ENCODE measurements around the gene SGO1.

Gene SGO1

DNA sequence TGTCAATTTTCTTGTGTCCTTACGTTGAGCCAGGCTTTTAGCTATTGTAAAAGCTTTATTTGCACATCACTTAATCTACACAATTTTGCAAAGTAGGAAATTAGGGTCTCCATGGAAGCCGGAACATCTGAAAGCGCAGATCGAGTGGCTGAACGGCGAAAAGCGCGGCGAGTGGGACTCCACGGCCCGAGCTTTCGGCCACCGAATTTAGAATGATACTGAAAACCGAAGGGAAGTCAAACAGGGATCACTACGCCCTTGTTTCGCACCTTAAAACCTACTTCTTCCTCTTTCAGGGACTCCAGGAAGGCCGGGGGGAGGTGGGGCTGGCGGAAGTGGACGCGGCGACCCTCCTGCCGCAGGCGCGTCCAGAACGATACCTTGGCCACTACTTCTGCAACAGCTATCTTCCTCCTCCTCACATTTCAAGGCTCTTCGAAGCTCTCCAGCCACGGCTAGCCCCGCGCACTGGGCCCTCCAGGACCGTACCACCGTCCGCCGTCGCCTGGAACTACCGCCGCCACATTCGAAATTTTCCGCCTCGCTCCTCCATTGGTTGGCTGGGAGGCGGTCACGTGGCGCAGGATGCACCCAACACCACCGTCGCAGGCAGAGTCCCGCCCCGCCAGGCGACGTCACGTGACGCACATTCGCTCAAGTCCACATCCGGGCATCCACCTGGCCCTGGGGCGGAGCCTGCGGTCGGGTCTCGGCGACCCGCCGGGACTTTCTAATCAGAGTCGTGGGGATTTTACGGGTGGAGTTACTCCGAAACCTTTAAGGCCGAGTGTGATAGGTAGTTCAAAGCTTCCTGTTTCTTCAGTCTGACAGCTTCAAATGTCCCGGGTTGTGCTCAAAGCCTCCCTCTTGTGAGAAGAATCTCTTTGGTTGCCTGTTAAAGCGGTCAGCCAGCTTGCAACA lies at the start of gene SGO1:
TSS of gene SGO1 (minus strand) at position 528 of the 921 bp plus-strand sequence. CDS start 2,179 bp downstream, outside the sequence.
- no peak for TF ChIP-seq CTCF (conservative IDR thresholded peaks at IDR 0.05; ENCODE audit: low read depth)
- peak; percentile 94 for DNase-seq (ENCODE audit: low spot score)
- peak within 1 kb of the TSS; percentile 87 for H3K27ac ChIP-seq
- CTCF ChIA-PET = no interaction called here
- POLR2A ChIA-PET (ENCODE audit: low non-redundant PET) = no interaction called here

- TF ChIP-seq CTCF (conservative IDR thresholded peaks at IDR 0.05; ENCODE audit: low read depth) = no peak
- POLR2A ChIA-PET (ENCODE audit: low non-redundant PET) = no interaction called here
- no peak overlapping the region for H3K27ac ChIP-seq
- DNase-seq (ENCODE audit: low spot score) = no peak
- CTCF ChIA-PET = interaction anchor here (0.6 kb wide), 1 partner anchor 190 kb away, joined by 5 read pairs; no protein-coding TSS in a partner anchor
Observed at GRCh38 chr3:20235796-20236195, 49.8 kb upstream of the SGO1 start.

DNA sequence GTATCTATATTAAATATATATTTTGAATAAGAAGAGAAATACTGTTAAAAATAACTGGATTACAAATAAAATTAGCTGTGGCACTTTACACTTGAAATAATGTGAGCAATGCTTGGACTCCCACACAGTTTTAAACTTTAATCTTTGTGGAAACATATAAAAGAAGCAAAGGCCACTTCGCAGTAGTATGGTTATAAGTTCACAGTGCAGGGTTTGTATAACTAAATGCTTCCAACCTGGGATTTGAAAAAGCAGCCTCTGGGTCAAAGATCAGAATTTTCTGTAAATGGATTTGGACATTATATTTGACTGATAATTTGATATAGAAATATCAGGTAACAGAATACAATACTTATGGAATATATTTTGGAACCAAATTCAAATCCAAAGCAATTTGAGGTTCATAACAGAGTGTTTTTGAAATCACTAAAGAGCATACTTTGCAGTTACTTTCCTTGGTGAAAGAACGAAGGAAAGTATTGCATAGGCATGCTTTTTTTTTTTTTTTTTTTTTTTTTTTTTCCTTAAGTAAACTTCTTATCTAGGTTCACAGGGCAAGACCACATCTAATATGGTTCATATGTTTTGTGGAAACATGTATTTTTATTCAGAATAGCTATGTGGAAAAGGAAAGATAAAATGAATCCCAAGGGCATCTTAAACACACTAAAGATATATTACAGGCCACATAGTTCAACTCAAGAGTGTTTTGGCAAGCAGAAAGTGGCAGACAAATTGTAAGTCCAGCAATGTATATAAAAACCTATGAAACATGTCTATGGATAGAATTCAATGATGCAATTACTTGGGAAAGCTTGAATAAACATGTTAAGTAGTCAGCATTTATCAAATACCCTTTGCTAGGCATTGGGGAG lies 47.1 kb upstream of the SGO1 start:
- no peak for TF ChIP-seq CTCF (conservative IDR thresholded peaks at IDR 0.05; ENCODE audit: low read depth)
- no peak overlapping the region for H3K27ac ChIP-seq
- ChIA-PET CTCF (no interaction called here), POLR2A (ENCODE audit: low non-redundant PET) (no interaction called here)
- no peak for DNase-seq (ENCODE audit: low spot score)

- H3K27ac ChIP-seq = no peak overlapping the region
- POLR2A ChIA-PET (ENCODE audit: low non-redundant PET) = no interaction called here
- TF ChIP-seq CTCF (conservative IDR thresholded peaks at IDR 0.05; ENCODE audit: low read depth) = no peak
- CTCF ChIA-PET = no interaction called here
- no peak for DNase-seq (ENCODE audit: low spot score)
Observed at GRCh38 chr3:20230954-20231353, 44.9 kb upstream of the SGO1 start.

GRCh38 chr3:20225769-20226168 lies 39.8 kb upstream of the SGO1 start:
- no peak overlapping the region for H3K27ac ChIP-seq
- ChIA-PET CTCF (interaction anchor here (0.6 to 1.0 kb wide), 2 partner anchors 1658 to 1669 kb away, joined by 3 read pairs; no protein-coding TSS in a partner anchor), POLR2A (ENCODE audit: low non-redundant PET) (no interaction called here)
- DNase-seq (ENCODE audit: low spot score) = peak; percentile 1
- peak; percentile 38 for TF ChIP-seq CTCF (conservative IDR thresholded peaks at IDR 0.05; ENCODE audit: low read depth)

DNA sequence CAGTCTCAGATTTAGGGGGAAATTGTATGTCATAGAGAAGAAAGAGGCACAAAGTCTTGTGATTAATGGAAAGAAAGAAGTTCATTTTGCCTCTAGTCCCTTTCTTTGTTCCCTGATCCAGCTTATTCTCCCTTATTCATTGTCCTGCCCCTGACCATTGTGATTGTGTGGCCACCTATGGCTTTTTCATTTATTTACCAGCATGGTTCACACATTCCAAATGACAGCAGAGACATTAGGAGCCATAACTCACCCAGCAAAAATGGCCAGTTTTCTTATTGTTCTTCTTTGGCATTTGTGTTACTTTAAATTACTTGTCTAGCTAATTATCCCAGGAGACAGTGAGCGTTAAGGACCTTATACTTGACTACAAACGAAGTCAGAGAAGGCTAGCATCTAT lies 36.3 kb upstream of the SGO1 start:
- H3K27ac ChIP-seq = no peak overlapping the region
- DNase-seq (ENCODE audit: low spot score) = no peak
- no peak for TF ChIP-seq CTCF (conservative IDR thresholded peaks at IDR 0.05; ENCODE audit: low read depth)
- CTCF ChIA-PET = no interaction called here
- POLR2A ChIA-PET (ENCODE audit: low non-redundant PET) = no interaction called here
